ENCODE measurements around the gene CTSW.
A peak's percentile ranks its signal among the peaks of the same experiment; 100 is the strongest.

CTSW gene

GRCh38 chr11:65855927-65856363 lies 23.7 kb upstream of the CTSW start:
- DNase-seq (ENCODE audit: low spot score) = no peak

- DNase-seq (ENCODE audit: low spot score) = peak; percentile 82
These were observed 22.7 kb upstream of the CTSW start for GRCh38 chr11:65856689-65857499.

- peak; percentile 60 for DNase-seq (ENCODE audit: low spot score)
These were observed 22.2 kb upstream of the CTSW start for GRCh38 chr11:65857500-65857852.

- DNase-seq (ENCODE audit: low spot score) = peak; percentile 97
These were observed 21.6 kb upstream of the CTSW start, which contains the start of gene CFL1 for GRCh38 chr11:65857853-65858680. CFL1 (minus strand) TSS chr11:65858180; CDS start chr11:65858099, 81 bp downstream.

- no peak for DNase-seq (ENCODE audit: low spot score)
These were observed 21.0 kb upstream of the CTSW start for GRCh38 chr11:65858681-65859087.

GRCh38 chr11:65859095-65859811 lies 20.4 kb upstream of the CTSW start:
- DNase-seq (ENCODE audit: low spot score) = peak; percentile 97

GRCh38 chr11:65859812-65860277 lies 19.8 kb upstream of the CTSW start:
- DNase-seq (ENCODE audit: low spot score) = no peak

GRCh38 chr11:65860278-65861164 lies 19.1 kb upstream of the CTSW start, which contains the start of gene MUS81:
MUS81 (plus strand) TSS chr11:65860433; CDS start chr11:65860754, 321 bp downstream.
- DNase-seq (ENCODE audit: low spot score) = peak; percentile 97

- no peak for DNase-seq (ENCODE audit: low spot score)
These were observed 18.5 kb upstream of the CTSW start for GRCh38 chr11:65861165-65861505.

GRCh38 chr11:65861533-65862183 lies 18.0 kb upstream of the CTSW start:
- no peak for DNase-seq (ENCODE audit: low spot score)

GRCh38 chr11:65862191-65862735 lies 17.4 kb upstream of the CTSW start:
- DNase-seq (ENCODE audit: low spot score) = no peak

GRCh38 chr11:65862941-65863888 lies 16.4 kb upstream of the CTSW start:
- DNase-seq (ENCODE audit: low spot score) = no peak

GRCh38 chr11:65863889-65864705 lies 15.5 kb upstream of the CTSW start:
- no peak for DNase-seq (ENCODE audit: low spot score)

GRCh38 chr11:65864706-65865471 lies 14.7 kb upstream of the CTSW start:
- no peak for DNase-seq (ENCODE audit: low spot score)

GRCh38 chr11:65865550-65866172 lies 14.0 kb upstream of the CTSW start:
- no peak for DNase-seq (ENCODE audit: low spot score)

- no peak for DNase-seq (ENCODE audit: low spot score)
These were observed 12.9 kb upstream of the CTSW start for GRCh38 chr11:65866509-65867283.

Measured in CD4-positive, alpha-beta T cell treated with Interleukin-15 for 4 hours (primary cell).